HL-60 (cell line): ENCODE measurements around the gene PADI2.

Source experiments
- CTCF ChIP-seq: IDR thresholded peaks from one replicate; pipeline ENCODE4 v1.5.1; 2011; ENCODE audit warnings: low read length, control low read depth, inconsistent platforms; ENCODE audit not compliant: insufficient read depth
- POLR2AphosphoS5 ChIP-seq: IDR thresholded peaks from 2 replicates; pipeline ENCODE4 v1.6.1; 2012; ENCODE audit warnings: low read depth

- no peak for TF ChIP-seq POLR2AphosphoS5
- TF ChIP-seq CTCF, result no peak
These were observed 8.7 kb downstream of the PADI2 start for GRCh38 chr1:17110555-17110926.
